ENCODE data around the gene FAAH. TPM values are rescaled to one million over a fixed set of nuclear protein-coding genes. Genes with fewer than 3 reads are reported as not detected.
"Not testable (repeated sequence)": the region's sequence is repeated elsewhere in the genome, so short reads cannot be mapped to it uniquely, and the experiment has no call there.

Gene FAAH
- total RNA-seq, 1 experiment from 2014 or later: 24.8 TPM

GRCh38 chr1:46363121-46363520, 31.0 kb upstream of the FAAH start (continued):
- no peak for TF ChIP-seq CTCF (IDR thresholded peaks at IDR 0.05 in 2 of 3, conservative IDR thresholded peaks at IDR 0.05 in 1 of 3; ENCODE audit: borderline replicate concordance in 1 of 3, insufficient read depth in 1 of 3, low read depth in 2 of 3, low read length in 2 of 3)
- no peak for TF ChIP-seq TCF7L2 (IDR thresholded peaks at IDR 0.05; ENCODE audit: borderline replicate concordance, extremely low read depth, insufficient read depth, insufficient read length)
- TF ChIP-seq SIN3A (IDR thresholded peaks at IDR 0.05; ENCODE audit: low read depth): no peak
- TF ChIP-seq ZFX (IDR thresholded peaks at IDR 0.05): no peak
- no peak for TF ChIP-seq ZNF274 (IDR thresholded peaks at IDR 0.05; ENCODE audit: low read depth, low read length)
- TF ChIP-seq EGR1 (IDR thresholded peaks at IDR 0.05; ENCODE audit: low read depth): no peak
- no peak for TF ChIP-seq SRF (IDR thresholded peaks at IDR 0.05; ENCODE audit: low read depth)
- TF ChIP-seq CEBPB (IDR thresholded peaks at IDR 0.05; ENCODE audit: low read depth): no peak
- no peak for TF ChIP-seq ELF1 (IDR thresholded peaks at IDR 0.05; ENCODE audit: borderline replicate concordance, low read depth)

- DNase-seq (ENCODE audit: low read depth, low spot score) (no peak), ATAC-seq (no peak)
- H3K9ac ChIP-seq (ENCODE audit: low read length): no peak overlapping the region
- H3K79me2 ChIP-seq (ENCODE audit: insufficient read depth, low read length): no peaks in the 10 kb centered on the region
- ChIA-PET RAD21 (ENCODE audit: low non-redundant PET in 1 of 2, low total read pairs in 2 of 2, uncharacterized antibody in 2 of 2, unreplicated experiment in 2 of 2) (interaction anchor here in 1 of 2 experiments (0.5 kb wide), 1 partner anchor 16 kb away, joined by 3 read pairs; no protein-coding TSS in a partner anchor), POLR2A (no interaction called here), CTCF (no interaction called here)
- H3K4me3 ChIP-seq (replicated peaks in 1 of 2; ENCODE audit: low read depth in 1 of 2, low read length in 2 of 2): no peak overlapping the region
- no peak overlapping the region for H3K27ac ChIP-seq (ENCODE audit: low read depth, low read length)
- no peaks in the 10 kb centered on the region for H3K27me3 ChIP-seq (ENCODE audit: insufficient read depth, low read length)
- intact Hi-C loops (cut with micrococcal nuclease): no loop called here
- no peak overlapping the region for H3K4me2 ChIP-seq (ENCODE audit: low read length)
- TF ChIP-seq POLR2AphosphoS5 (IDR thresholded peaks at IDR 0.05; ENCODE audit: low read depth, low read length) (no peak), SRF (IDR thresholded peaks at IDR 0.05; ENCODE audit: low read depth) (no peak), ATF3 (IDR thresholded peaks at IDR 0.05) (no peak), EZH2 (IDR thresholded peaks at IDR 0.05) (no peak), ZNF274 (IDR thresholded peaks at IDR 0.05; ENCODE audit: low read depth, low read length) (no peak), MAX (IDR thresholded peaks at IDR 0.05) (no peak), CEBPB (IDR thresholded peaks at IDR 0.05; ENCODE audit: low read depth) (no peak), RAD21 (IDR thresholded peaks at IDR 0.05; ENCODE audit: low read depth) (no peak), SP1 (IDR thresholded peaks at IDR 0.05; ENCODE audit: low read depth) (no peak), ZFX (IDR thresholded peaks at IDR 0.05) (no peak), POLR2A (IDR thresholded peaks at IDR 0.05; ENCODE audit: borderline replicate concordance, extremely low read depth, insufficient read depth, insufficient read length) (no peak), FOSL1 (IDR thresholded peaks at IDR 0.05; ENCODE audit: low read depth) (no peak)
- H3K4me1 ChIP-seq (ENCODE audit: control insufficient read depth in 1 of 2, insufficient read depth in 2 of 2, low read length in 2 of 2): no peaks in the 10 kb centered on the region
- H4K20me1 ChIP-seq (ENCODE audit: insufficient read depth): no peaks in the 10 kb centered on the region
- no peaks in the 10 kb centered on the region for H3K9me3 ChIP-seq (ENCODE audit: control insufficient read depth in 1 of 2, insufficient read depth in 1 of 2, low read depth in 1 of 2, low read length in 2 of 2)
- no TSS peak for BruUV-seq (replicated peaks)
- H3K36me3 ChIP-seq (ENCODE audit: control insufficient read depth in 1 of 2, insufficient read depth in 2 of 2, low read length in 2 of 2): peaks cover 28 to 42% of the 10 kb centered on the region in 2 experiments
- no peaks in the 10 kb centered on the region for H3K9me2 ChIP-seq (ENCODE audit: insufficient read depth)
- H2AFZ ChIP-seq (ENCODE audit: low read depth, low read length, poor library complexity, severe bottlenecking): no peak overlapping the region
These were observed 29.5 kb upstream of the FAAH start for GRCh38 chr1:46364612-46365011.

- H2AFZ ChIP-seq (ENCODE audit: low read depth, low read length, poor library complexity, severe bottlenecking); H3K9me3 ChIP-seq (ENCODE audit: control insufficient read depth in 1 of 2, insufficient read depth in 1 of 2, low read depth in 1 of 2, low read length in 2 of 2); DNase-seq (ENCODE audit: low read depth, low spot score); ATAC-seq; H4K20me1 ChIP-seq (ENCODE audit: insufficient read depth); H3K4me2 ChIP-seq (ENCODE audit: low read length); intact Hi-C loops (cut with micrococcal nuclease); H3K9me2 ChIP-seq (ENCODE audit: insufficient read depth); CTCF ChIA-PET; H3K27ac ChIP-seq (ENCODE audit: low read depth, low read length); H3K27me3 ChIP-seq (ENCODE audit: insufficient read depth, low read length); RAD21 ChIA-PET (ENCODE audit: low non-redundant PET in 1 of 2, low total read pairs in 2 of 2, uncharacterized antibody in 2 of 2, unreplicated experiment in 2 of 2); H3K4me1 ChIP-seq (ENCODE audit: control insufficient read depth in 1 of 2, insufficient read depth in 2 of 2, low read length in 2 of 2); H3K79me2 ChIP-seq (ENCODE audit: insufficient read depth, low read length); BruUV-seq (replicated peaks); H3K4me3 ChIP-seq (replicated peaks in 1 of 2; ENCODE audit: low read depth in 1 of 2, low read length in 2 of 2); H3K9ac ChIP-seq (ENCODE audit: low read length): not testable (repeated sequence)
- H3K36me3 ChIP-seq (ENCODE audit: control insufficient read depth in 1 of 2, insufficient read depth in 2 of 2, low read length in 2 of 2): peaks cover 26 to 37% of the 10 kb centered on the region in 2 experiments
- POLR2A ChIA-PET: interaction anchor here (0.7 kb wide), 1 partner anchor 662 kb away, joined by 3 read pairs; no protein-coding TSS in a partner anchor
These were observed 28.3 kb upstream of the FAAH start for GRCh38 chr1:46365796-46366195.
